ENCODE measurements around the gene NXPE3.
"Not testable (repeated sequence)": the region's sequence is repeated elsewhere in the genome, so short reads cannot be mapped to it uniquely, and the experiment has no call there.

NXPE3 gene

DNA sequence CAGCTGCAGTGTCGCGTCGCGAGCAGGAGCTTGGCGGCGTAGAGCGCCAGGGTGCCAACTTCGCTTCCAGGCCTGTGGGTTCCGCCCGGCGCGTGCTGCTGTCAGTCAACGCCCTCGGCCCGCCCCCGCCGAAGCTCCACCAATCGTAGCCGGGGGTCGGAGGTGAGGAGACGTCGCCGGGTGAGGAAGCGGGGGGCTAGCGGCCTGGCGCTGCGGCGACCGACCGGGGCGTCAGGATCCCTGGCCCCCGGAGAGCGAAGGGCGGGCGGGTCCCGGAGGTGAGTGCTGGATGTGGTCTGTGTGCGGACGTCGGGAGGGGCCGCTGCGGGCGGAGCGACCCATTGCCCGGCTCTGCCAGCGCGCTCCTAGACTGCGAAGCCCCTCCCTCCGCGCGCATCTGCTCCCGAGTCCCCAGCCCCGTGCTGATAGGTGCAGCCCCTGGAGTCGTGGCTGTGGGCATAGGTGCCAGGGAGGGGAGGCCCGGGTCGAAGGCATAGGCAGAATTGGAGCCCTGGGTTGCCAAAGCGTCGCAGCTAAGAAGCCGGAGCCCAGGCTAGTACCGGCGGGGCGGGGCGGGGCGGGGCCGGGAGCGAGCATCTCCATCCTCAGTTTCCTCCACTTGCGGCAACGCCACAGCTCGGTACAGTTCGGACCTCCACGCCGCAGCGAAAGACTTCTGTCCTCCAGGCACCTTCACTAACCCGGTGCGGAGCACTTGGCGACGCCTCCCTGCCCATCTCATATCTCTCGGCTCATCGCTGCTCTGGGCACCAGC is at the start of gene NXPE3:
Gene NXPE3 (plus strand): TSS at position 165 of the 775 bp plus-strand sequence. CDS start 6,386 bp downstream, outside the sequence.
- peak; percentile 95 for DNase-seq

DNA sequence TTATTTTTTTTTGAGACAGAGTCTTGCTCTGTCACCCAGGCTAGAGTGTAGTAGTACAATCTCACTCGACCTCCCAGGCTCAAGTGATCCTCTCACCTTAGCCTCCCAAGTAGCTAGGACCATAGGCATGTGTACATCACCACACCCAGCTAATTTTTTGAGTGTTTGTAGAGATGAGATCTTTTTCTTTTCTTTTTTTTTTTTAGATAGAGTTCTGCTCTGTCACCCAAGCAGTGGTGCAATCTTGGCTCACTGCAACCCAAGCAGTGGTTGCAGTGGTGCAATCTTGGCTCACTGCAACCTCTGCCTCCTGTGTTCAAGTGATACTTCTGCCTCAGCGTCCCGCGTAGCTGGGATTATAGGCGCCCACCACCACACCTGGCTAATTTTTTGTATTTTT is 49.4 kb upstream of the NXPE3 start:
- no peak for DNase-seq

DNA sequence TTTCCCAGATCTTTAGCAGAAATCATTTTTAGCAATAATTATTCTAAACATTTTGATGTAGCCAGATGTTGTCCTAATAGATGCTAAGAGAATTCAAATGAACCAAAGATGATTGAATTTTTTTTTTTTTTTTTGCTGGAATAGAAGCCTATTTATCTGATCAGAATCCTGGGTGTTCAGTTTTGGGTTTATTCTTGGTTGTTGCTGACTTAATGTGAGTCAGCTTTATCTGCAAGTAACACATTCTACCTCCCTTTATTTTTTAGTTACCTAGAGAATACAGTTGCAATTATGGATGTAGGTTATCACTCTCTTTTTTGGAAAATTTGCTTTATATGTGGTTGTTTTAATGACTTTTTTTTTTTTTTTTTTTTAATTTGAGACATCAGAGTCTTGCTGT is 48.2 kb upstream of the NXPE3 start:
- DNase-seq, result no peak

DNA sequence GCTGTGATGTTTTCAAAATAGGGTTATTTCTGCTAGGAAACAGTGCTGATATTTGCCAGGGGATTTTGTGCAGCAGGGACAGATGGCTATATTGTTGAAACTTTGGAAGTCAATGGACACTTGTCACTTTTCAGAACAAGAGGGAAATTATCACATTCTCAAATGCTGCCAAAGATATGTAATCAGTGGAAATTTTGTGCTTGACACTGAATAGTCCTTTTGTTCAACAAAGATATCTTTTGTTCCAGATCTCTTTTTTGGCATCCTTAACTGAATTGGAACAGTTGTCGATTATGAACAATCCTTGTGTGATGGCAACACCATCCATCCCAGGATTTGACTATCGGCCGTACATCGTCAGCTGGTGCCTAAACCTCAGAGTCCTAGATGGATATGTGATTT is 46.8 kb upstream of the NXPE3 start:
- DNase-seq, result no peak

DNA sequence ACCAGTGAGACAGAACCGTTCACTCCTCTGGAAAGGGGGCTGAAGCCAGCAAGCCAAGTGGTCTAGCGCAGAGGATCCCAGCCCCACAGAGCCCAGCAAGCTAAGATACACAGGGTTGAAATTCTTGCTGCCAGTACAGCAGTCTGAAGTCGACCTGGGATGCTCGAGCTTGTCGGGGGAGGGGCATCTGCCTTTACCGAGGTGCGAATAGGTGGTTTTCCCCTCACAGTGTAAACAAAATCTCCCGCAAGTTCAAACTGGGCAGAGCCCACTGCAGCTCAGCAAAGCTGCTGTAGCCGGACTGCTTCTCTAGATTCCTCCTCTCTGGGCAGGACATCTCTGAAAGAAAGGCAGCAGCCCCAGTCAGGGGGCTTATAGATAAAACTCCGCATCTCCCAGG is 43.2 kb upstream of the NXPE3 start:
- no peak for DNase-seq

DNA sequence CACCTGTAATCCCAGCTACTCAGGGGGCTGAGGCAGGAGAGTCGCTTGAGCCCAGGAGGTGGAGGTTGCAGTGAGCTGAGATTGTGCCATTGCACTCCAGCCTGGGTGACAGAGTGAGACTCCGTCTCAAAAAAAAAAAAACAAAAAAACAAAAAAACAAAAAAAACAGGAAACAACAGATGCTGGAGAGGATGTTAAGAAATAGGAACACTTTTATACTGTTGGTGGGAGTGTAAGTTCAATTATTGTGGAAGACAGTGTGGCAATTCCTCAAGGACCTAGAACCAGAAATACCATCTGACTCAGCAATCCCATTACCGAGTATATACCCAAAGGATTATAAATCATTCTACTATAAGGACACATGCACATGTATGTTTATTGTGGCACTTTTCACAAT is 37.1 kb upstream of the NXPE3 start:
- DNase-seq, result not testable (repeated sequence)

DNA sequence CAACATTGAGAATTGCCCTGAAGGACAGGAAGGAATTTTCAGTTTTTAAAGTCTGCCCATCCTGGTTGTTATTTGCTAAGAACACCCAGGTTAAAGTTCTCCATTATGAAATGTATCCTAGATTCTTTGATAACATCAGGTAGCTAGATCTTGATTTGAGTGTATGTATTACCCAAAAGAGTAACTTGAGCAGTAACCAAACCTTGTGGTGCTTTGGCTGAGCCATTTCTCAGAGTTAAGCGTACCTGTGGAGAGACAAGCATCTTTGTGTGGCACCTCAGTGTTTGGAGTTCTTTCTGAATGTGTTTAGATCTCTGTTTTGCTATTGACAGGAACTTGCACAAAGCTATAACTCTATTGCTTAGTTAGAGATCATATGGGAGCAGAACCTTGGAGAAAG is 34.2 kb upstream of the NXPE3 start:
- DNase-seq, result no peak

DNA sequence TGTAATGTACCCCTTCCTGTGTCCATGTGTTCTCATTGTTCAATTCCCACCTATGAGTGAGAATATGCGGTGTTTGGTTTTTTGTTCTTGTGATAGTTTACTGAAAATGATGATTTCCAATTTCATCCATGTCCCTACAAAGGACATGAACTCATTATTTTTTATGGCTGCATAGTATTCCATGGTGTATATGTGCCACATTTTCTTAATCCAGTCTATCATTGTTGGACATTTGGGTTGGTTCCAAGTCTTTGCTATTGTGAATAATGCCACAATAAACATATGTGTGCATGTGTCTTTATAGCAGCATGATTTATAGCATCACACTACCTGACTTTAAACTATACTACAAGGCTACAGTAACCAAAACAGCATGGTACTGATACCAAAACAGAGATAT is 33.1 kb upstream of the NXPE3 start:
- DNase-seq, result not testable (repeated sequence)

DNA sequence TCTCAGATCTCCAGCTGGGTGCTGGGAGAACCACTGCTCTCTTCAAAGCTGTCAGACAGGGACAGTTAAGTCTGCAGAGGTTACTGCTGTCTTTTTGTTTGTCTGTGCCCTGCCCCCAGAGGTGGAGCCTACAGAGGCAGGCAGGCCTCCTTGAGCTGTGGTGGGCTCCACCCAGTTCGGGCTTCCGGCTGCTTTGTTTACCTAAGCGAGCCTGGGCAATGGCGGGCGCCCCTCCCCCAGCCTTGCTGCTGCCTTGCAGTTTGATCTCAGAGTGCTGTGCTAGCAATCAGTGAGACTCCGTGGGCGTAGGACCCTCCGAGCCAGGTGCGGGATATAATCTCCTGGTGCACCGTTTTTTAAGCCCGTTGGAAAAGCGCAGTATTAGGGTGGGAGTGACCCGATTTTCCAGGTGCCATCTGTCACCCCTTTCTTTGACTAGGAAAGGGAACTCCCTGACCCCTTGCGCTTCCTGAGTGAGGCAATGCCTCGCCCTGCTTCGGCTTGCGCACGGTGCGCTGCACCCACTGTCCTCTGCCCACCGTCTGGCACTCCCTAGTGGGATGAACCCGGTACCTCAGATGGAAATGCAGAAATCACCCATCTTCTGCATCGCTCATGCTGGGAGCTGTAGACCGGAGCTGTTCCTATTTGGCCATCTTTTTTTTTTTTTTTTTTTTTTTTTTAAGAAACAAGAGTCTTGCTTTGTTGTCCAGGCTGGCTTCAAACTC is 25.5 kb upstream of the NXPE3 start:
- DNase-seq, result not testable (repeated sequence)

DNA sequence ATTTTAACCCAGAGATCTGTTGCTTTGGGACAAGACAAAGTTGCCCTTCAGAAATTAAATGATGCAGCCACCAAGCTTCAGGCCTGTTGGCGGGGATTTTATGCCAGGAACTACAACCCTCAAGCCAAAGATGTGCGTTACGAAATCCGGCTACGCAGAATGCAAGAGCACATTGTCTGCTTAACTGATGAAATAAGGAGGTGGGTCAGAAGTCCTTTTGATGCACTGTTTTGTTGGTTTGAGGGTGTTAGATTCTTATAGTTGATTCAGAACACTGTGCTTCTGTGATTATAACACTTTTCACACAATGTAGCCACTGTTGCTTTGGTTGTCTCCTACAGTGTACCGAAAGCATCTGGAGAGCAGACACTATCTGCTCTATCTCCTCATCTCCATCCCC is 20.8 kb upstream of the NXPE3 start:
- DNase-seq, result no peak

DNA sequence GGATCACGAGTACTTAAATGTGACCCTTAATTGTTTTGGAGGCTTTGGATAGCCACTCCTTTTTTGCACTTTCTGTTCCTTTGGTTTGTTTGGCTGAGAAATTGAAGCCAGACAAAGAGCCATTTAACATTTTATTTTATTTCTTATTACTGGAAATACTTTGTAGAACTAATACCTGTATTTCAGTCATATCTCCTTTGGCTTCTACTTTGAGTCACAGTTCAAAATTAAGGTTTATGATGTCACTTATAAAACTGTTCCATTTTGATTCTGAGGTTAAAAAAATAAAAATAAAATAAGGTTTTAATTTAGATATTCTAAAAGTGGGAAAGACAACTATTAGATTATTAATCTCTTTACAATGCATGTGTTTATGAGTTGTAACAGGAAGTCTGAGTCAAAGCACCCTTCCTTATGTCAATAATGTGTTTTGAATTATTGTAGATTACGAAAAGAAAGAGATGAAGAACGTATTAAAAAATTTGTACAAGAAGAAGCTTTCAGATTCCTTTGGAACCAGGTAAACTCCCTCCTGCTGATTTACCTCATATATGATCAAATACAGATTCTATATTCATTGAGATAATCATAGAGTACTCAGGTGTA is 16.9 kb upstream of the NXPE3 start:
- no peak for DNase-seq

DNA sequence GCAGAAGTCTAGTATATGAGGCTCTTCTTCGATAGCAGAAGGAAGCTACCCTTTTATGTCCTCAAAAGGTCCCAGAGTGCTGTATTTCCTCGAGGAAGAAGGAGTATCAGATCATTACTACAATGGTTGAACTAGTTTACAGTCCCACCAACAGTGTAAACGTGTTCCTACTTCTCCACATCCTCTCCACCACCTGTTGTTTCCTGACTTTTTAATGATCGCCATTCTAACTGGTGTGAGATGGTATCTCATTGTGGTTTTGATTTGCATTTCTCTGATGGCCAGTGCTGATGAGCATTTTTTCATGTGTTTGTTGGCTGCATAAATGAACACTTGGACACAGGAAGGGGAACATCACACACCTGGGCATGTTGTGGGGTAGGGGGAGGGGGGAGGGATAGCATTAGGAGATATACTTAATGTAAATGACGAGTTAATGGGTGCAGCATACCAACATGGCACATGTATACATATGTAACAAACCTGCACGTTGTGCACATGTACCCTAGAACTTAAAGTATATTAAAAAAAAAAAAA is 1.2 kb upstream of the NXPE3 start:
- not testable (repeated sequence) for DNase-seq

DNA sequence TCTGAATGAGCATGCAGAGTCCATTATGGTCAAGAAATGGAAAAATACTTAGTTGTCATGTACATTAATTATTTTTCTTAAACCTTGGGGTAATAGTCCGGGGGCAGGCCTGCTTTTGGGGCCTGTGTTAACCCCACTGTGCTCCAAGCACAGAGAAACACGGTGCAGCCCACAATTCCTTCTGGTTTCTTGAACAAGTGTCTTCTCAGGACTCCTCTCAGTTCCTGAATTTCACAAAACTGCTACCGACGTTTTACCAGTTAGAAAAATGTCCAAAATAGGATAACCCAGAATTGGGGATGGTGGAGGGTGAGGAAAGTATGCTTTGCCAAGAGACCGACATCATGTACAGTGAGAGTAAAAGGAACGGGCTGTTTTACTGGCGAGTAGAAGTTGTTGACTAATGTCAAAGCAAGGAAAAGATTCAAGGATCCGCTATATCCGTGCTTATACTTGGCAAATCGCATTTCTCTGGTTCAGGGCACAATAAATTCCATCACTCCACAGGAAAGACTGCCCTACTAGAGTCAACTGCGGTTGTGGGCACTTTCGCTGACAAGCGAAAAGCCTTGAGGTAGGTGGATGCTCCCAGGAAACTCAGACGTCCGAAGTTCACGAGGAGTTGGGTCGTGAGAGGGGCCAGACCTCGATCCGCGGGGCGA is 495 bp upstream of the NXPE3 start:
- DNase-seq, result no peak

DNA sequence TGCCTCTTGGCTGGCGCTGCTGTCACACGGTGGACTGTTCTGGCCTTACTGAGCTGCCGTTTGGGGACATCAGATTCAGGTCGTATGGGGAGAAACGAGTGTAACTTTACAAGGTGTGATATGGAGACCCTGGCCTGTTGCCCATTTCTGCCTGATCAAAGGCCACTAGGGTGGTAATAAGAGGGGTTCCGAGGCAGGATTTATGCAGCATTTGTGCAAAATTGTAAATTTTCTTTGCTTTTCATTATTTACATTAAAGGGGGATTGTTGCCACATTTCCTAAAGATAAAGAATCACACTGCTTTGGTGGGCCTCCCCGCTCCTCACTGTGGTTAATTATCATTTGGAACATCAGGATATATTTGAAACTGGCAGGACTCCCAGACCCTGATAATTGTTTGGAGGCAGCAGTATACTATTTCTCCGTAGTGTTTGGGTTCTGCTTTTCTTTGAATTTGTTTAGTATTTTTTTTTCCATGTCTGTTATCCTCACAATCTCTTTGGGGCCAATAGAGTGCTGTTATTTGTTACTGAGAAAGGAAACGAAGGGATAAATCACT is 891 bp downstream of the NXPE3 start:
- DNase-seq, result no peak

DNA sequence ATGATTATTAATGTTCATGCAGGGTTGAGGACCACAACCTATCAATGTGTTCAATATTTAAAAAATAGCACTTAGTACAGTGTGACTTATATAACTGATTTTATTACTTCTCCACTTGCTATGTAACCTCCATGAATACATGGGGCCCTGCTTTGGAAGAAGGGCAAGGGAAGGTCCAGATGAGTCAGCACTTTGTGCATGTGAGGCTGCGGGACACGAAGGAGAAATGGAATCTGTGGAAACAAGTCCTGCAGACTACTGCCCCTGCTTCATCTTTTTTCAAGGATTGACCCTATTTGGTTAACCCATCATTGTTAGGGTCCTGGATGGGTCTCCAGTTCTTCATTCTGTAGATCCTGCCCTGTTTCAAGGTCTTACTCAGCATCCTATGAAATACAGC is 1.6 kb downstream of the NXPE3 start:
- no peak for DNase-seq

DNA sequence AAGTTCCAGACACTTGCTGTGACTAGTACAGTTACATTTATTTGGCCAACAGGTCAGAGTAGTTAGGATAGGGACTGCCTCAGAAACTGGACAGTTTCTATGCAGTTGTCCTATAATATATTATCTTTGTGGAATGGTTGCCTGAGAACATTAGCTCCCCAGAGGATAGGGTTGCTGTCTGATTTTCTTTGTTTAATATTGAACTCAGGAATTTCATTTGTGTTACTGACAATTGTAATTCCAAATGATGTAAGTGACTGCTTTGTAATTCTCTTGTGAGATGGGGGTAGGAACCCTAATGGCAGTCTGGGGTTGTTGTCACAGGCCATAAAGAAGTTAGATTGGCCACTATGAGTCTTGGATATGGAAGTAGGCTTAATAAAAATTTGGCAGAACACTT is 2.2 kb downstream of the NXPE3 start:
- no peak for DNase-seq

DNA sequence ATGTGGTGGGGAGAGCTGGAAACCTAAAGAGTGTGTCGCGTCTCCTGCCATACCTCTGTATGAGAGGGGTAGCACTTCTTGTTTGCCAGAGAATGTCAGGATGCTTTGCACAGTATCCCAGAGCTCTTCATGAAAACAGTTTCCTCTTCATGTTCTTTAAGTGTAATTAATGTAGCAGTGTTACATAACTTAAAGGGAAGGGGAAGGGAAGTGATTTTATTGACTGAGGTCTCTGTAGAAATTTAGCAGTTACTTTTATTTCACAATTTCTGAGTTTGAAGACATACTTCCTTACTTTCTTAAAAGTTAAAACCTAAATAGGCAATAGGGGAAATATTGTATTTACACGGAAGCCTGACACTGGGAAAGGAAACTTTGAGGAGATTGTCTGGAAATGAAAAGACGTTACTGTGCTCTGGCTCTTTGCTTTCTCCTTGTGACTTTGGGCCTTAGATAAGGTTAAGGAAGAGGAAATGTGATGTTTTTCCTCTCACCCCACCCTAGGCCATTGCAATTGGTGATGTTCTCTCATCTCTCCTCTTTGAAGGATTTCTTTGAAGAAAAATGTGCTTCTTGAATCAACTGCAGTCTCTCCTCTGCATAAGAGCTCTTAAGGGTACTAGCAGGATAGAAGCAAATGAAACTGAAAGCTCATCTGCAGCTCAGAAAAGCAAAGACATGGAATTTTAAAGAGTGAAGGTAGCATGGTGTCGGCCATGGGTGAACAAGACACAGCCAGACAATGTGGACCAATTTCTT is 6.0 kb downstream of the NXPE3 start:
- no peak for DNase-seq

DNA sequence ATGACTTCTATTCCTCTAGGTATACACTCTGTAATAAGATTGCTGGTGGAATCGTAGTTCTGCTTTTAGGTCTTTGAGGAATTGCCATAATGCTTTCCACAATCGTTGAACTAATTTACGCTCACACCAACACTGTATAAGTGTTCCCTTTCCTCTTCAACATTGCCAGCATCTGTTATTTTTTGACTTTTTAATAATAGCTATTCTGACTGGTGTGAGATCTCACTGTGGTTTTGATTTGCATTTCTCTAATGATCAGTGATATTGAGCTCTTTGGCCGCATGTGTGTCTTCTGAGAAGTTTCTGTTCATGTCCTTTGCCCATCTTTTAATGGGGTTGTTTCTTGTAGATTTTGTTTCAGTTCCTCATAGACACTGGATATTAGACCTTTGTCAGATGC is 12.8 kb downstream of the NXPE3 start:
- no peak for DNase-seq

DNA sequence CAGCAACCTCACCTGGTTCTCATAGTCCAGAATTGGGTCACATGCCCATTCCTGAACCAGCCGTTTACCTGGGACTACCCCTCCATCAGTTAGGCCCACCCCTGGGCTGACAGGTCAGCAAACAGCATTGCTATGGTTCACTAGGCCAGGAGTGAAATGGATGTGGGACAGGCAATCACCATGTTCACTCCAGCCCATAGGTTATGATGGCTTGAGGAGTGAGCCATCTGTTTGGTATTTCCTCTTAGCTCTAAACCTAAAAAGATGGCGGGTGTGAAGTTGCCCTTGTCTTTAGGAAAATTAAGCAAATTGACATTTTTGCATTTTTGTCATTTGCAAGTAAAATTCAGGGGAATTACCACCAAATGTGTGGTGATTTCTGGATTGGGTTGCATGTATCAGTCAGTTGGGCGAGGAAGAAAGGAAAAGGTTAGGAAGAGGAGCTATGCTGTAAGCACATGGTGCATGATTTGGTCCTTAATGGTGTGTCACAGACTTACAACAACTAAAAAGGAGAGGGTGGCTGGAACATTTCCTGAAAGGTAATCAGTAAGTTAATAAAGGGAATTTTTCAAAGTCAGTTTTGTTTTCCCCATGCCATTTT is 17.2 kb downstream of the NXPE3 start:
- DNase-seq, result no peak

DNA sequence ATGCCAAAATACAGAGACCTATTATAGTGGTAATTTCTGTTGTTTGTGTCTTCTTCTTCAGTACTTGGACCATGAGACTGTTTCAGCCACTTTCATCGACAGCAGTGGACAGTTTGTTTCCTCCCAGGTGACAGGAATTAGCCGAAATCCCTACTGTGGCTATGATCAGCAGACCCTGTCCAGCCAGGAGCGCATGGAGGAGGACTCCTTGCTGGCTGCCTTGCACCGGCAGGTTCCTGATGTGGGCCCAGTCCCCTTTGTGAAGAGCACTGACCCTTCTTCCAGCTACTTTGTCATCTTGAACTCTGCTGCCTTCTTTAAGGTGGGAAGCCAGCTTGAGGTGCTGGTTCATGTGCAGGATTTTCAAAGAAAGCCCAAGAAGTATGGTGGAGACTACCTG is 22.2 kb downstream of the NXPE3 start:
- no peak for DNase-seq

DNA sequence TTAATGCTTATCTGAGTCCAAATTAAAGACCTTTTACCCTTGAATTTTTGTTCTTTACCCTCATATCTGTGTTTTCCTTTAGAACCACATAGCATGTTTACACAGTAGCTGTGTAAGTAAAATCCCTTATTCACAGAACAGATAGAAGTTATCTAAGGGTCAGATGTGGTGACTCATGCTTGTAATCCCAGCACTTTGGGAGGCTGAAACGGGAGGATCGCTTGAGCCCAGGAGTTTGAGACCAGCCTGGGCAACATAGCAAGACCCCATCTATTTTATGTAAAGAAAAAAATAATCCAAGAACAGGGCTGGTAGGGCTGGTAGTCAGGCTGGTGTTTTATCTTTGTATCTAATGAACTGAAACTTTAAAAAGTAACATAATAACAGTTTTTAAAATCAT is 23.2 kb downstream of the NXPE3 start:
- no peak for DNase-seq

All from right forelimb (tissue), 1 donor.